Measurements from ENCODE around the gene IDH3A.

The IDH3A gene

GRCh38 chr15:78149068-78149804 lies at the start of gene IDH3A:
Gene IDH3A, plus strand, starts transcription at chr15:78149362. Its CDS starts 42 bp downstream, at chr15:78149404.
- DNase-seq: peak; percentile 64

GRCh38 chr15:78100886-78101285 lies 48.3 kb upstream of the IDH3A start:
- DNase-seq: no peak

GRCh38 chr15:78101423-78102105 lies 47.6 kb upstream of the IDH3A start:
- no peak for DNase-seq

- no peak for DNase-seq
Observed at GRCh38 chr15:78102211-78102610, 47.0 kb upstream of the IDH3A start.

GRCh38 chr15:78102741-78103140 lies 46.4 kb upstream of the IDH3A start:
- no peak for DNase-seq

- no peak for DNase-seq
Observed at GRCh38 chr15:78103406-78104118, 45.6 kb upstream of the IDH3A start.

- no peak for DNase-seq
Observed at GRCh38 chr15:78104119-78104479, 45.1 kb upstream of the IDH3A start.

GRCh38 chr15:78104566-78105475 lies 44.3 kb upstream of the IDH3A start:
- DNase-seq: no peak

- no peak for DNase-seq
Observed at GRCh38 chr15:78105476-78106241, 43.5 kb upstream of the IDH3A start.

GRCh38 chr15:78107471-78107870 lies 41.7 kb upstream of the IDH3A start:
- DNase-seq: no peak

- peak; percentile 12 for DNase-seq
Observed at GRCh38 chr15:78108300-78109084, 40.7 kb upstream of the IDH3A start.

- no peak for DNase-seq
Observed at GRCh38 chr15:78109156-78109555, 40.0 kb upstream of the IDH3A start.

- no peak for DNase-seq
Observed at GRCh38 chr15:78110096-78110495, 39.1 kb upstream of the IDH3A start.

GRCh38 chr15:78110916-78111475 lies 38.2 kb upstream of the IDH3A start:
- no peak for DNase-seq

GRCh38 chr15:78111788-78112187 lies 37.4 kb upstream of the IDH3A start:
- DNase-seq: no peak

- DNase-seq: no peak
Observed at GRCh38 chr15:78112551-78112950, 36.6 kb upstream of the IDH3A start.

- no peak for DNase-seq
Observed at GRCh38 chr15:78120523-78120922, 28.6 kb upstream of the IDH3A start.

- no peak for DNase-seq
Observed at GRCh38 chr15:78125267-78125666, 23.9 kb upstream of the IDH3A start.

- DNase-seq: no peak
Observed at GRCh38 chr15:78127882-78128281, 21.3 kb upstream of the IDH3A start.

GRCh38 chr15:78129077-78129750 lies 19.9 kb upstream of the IDH3A start:
- DNase-seq: peak; percentile 19

All from DMS79 treated with DMSO at 0.1 percent for 48 hours (cell line).